Nephron (organoid): ENCODE measurements around the gene CSTF1.
A peak's percentile ranks its signal among the peaks of the same experiment; 100 is the strongest.
"Not testable (repeated sequence)": the region's sequence is repeated elsewhere in the genome, so short reads cannot be mapped to it uniquely, and the experiment has no call there.

Experiments used
- H3K27ac Mint-ChIP-seq, 3 experiments: 2 replicates each; pipeline ENCODE4 v1.8.0; 2020; ENCODE audit warnings: mixed read lengths in 3 of 3, mild to moderate bottlenecking in 2 of 3, moderate library complexity in 1 of 3
- H3K27me3 Mint-ChIP-seq: 2 replicates; pipeline ENCODE4 v1.8.0; 2021; ENCODE audit warnings: low read depth, mild to moderate bottlenecking, moderate library complexity, mixed read lengths
- H3K36me3 Mint-ChIP-seq: 2 replicates; pipeline ENCODE4 v1.8.0; 2020; ENCODE audit warnings: low read depth, mixed read lengths
- H3K4me1 Mint-ChIP-seq: 2 replicates; pipeline ENCODE4 v1.8.0; 2020; ENCODE audit warnings: mixed read lengths
- H3K4me3 Mint-ChIP-seq, 3 experiments: 2 replicates each; pipeline ENCODE4 v1.8.0; 2020; ENCODE audit warnings: mild to moderate bottlenecking in 3 of 3, mixed read lengths in 3 of 3, moderate library complexity in 2 of 3
- H3K9me3 Mint-ChIP-seq: 2 replicates; pipeline ENCODE4 v1.8.0; 2020; ENCODE audit warnings: mixed read lengths
- CTCF ChIP-seq, 3 experiments: fragments of 200-600 bp; sonication (generic); IDR thresholded peaks; one replicate each; pipeline ENCODE4 v1.5.0; 2021; ENCODE audit warnings: antibody characterized with exemption in 3 of 3; ENCODE audit not compliant: unreplicated experiment in 3 of 3

The CSTF1 gene

DNA sequence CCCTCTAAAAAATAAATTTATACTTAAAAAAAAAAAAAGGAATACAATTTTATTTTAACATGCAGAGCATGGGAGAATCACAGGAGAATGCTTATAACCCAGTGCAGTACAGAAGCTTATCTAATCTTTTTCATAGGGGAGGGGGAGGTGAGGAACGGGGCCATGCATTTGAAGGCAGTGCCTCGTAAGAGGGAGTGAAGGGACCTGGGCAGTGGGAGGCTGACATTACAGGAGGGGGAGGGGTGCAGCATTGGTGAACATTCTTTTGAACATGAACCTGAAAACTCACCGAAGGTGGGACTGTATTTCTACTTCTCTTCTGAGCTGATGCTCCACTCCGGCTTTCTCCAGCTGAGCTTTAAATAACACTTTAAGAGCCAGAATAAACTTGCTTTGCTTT is 9.7 kb upstream of the CSTF1 start:
- peak overlapping the region in 2 of 3 experiments; percentile 45 to 61 for H3K27ac Mint-ChIP-seq
- peak overlapping the region in 2 of 3 experiments; percentile 19 to 26 for H3K4me3 Mint-ChIP-seq
- no peaks in the 10 kb centered on the region for H3K27me3 Mint-ChIP-seq
- no peak for TF ChIP-seq CTCF (IDR thresholded peaks at IDR 0.05; ENCODE audit: unreplicated experiment in 3 of 3)
- H3K4me1 Mint-ChIP-seq: peaks cover 3% of the 10 kb centered on the region
- H3K36me3 Mint-ChIP-seq: peaks cover 71% of the 10 kb centered on the region
- H3K9me3 Mint-ChIP-seq: no peaks in the 10 kb centered on the region

DNA sequence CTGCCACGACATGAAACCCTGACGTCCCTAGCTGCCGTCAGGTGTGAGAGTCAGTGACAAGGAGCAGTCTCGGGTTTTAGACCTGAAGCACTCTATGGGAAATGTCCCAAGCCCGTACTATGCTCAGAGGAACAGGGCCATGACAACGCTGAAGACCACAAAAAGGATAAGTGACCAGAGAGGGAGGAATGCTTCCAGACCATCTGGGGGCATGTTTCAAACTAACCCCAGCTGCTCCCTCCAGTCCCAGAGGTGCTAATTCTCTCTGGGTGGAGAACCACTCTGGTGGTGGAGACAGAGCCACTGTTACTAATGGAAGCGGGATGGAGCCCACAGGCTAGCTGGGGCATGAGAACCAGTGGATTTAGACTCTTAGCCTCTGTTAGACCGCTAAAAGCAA is 9.1 kb upstream of the CSTF1 start:
- peak overlapping the region in 1 of 3 experiments; percentile 45 for H3K27ac Mint-ChIP-seq
- H3K9me3 Mint-ChIP-seq: no peaks in the 10 kb centered on the region
- peaks cover 3% of the 10 kb centered on the region for H3K4me1 Mint-ChIP-seq
- no peaks in the 10 kb centered on the region for H3K27me3 Mint-ChIP-seq
- no peak for TF ChIP-seq CTCF (IDR thresholded peaks at IDR 0.05; ENCODE audit: unreplicated experiment in 3 of 3)
- no peak overlapping the region for H3K4me3 Mint-ChIP-seq
- H3K36me3 Mint-ChIP-seq: peaks cover 64% of the 10 kb centered on the region

GRCh38 chr20:56385130-56385529 is 7.3 kb upstream of the CSTF1 start:
- Mint-ChIP-seq H3K4me1 (peaks cover 9% of the 10 kb centered on the region), H3K36me3 (peaks cover 68% of the 10 kb centered on the region), H3K27ac (no peak overlapping the region), H3K4me3 (no peak overlapping the region), H3K9me3 (no peaks in the 10 kb centered on the region), H3K27me3 (no peaks in the 10 kb centered on the region)
- no peak for TF ChIP-seq CTCF (IDR thresholded peaks at IDR 0.05; ENCODE audit: unreplicated experiment in 3 of 3)

DNA sequence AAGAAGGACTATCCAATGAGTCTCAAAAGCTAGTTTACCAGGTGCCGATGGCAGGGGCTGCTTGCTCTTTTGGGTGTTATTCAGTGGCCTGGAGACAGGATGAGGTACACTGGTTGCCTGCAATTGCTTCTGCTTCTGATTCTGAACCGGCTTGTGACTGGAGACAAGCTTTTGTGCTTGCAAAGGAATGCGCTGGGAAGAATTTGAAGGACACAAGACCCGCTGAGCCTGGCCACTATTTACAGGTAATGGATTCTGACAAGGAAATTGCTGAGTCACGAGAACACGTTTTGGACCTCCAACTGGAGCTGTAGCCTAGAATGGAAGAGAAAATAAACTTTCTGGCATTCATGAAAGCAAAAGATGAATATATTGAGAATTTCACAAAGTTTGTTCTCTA is 6.2 kb upstream of the CSTF1 start:
- Mint-ChIP-seq H3K4me1 (peaks cover 13% of the 10 kb centered on the region), H3K27ac (no peak overlapping the region), H3K36me3 (peaks cover 58% of the 10 kb centered on the region), H3K9me3 (no peaks in the 10 kb centered on the region), H3K4me3 (no peak overlapping the region), H3K27me3 (no peaks in the 10 kb centered on the region)
- no peak for TF ChIP-seq CTCF (IDR thresholded peaks at IDR 0.05; ENCODE audit: unreplicated experiment in 3 of 3)

- Mint-ChIP-seq H3K9me3 (no peaks in the 10 kb centered on the region), H3K4me1 (peaks cover 20% of the 10 kb centered on the region), H3K27ac (no peak overlapping the region), H3K27me3 (no peaks in the 10 kb centered on the region), H3K4me3 (no peak overlapping the region), H3K36me3 (peaks cover 38% of the 10 kb centered on the region)
- no peak for TF ChIP-seq CTCF (IDR thresholded peaks at IDR 0.05; ENCODE audit: unreplicated experiment in 3 of 3)
These were observed 3.6 kb upstream of the CSTF1 start for GRCh38 chr20:56388882-56389281.

DNA sequence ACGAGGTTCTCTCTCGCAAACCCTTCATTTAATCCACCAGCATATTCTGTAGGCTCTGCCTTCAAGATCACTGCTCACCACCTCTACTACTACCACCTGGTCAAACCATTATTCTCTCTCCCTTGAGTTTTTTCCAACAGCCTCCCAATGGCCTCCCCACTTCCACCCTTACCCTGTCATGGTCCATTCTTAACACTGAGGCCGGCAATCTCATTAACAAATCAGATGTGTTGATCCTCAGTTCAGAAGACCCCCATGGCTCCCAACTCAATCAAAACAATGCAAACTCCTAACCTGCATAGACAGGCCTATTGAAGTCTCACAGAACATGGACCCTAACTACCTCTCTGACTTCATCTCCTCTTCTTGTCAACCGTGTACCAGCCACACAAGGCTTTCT is 2.6 kb upstream of the CSTF1 start:
- no peak for TF ChIP-seq CTCF (IDR thresholded peaks at IDR 0.05; ENCODE audit: unreplicated experiment in 3 of 3)
- no peak overlapping the region for H3K27ac Mint-ChIP-seq
- peak overlapping the region; percentile 45 to 52 (median 51) for H3K4me3 Mint-ChIP-seq
- no peaks in the 10 kb centered on the region for H3K27me3 Mint-ChIP-seq
- no peaks in the 10 kb centered on the region for H3K9me3 Mint-ChIP-seq
- peaks cover 34% of the 10 kb centered on the region for H3K36me3 Mint-ChIP-seq
- peaks cover 20% of the 10 kb centered on the region for H3K4me1 Mint-ChIP-seq

GRCh38 chr20:56390396-56390795 is 2.0 kb upstream of the CSTF1 start:
- Mint-ChIP-seq H3K4me1 (peaks cover 20% of the 10 kb centered on the region), H3K36me3 (peaks cover 32% of the 10 kb centered on the region)
- H3K27ac Mint-ChIP-seq, H3K9me3 Mint-ChIP-seq, H3K27me3 Mint-ChIP-seq, H3K4me3 Mint-ChIP-seq: not testable (repeated sequence)
